Erythroblast (primary cell): ENCODE measurements around the gene CDH2.

ENCODE experiments used
- GATA1 ChIP-seq: IDR thresholded peaks from 2 replicates; pipeline ENCODE4 v1.6.1; 2011; ENCODE audit warnings: low read depth, mild to moderate bottlenecking, control low read depth, low read length, moderate library complexity
- POLR2A ChIP-seq: IDR thresholded peaks from 2 replicates; pipeline ENCODE4 v1.6.1; 2011; ENCODE audit warnings: mild to moderate bottlenecking, low read length

DNA sequence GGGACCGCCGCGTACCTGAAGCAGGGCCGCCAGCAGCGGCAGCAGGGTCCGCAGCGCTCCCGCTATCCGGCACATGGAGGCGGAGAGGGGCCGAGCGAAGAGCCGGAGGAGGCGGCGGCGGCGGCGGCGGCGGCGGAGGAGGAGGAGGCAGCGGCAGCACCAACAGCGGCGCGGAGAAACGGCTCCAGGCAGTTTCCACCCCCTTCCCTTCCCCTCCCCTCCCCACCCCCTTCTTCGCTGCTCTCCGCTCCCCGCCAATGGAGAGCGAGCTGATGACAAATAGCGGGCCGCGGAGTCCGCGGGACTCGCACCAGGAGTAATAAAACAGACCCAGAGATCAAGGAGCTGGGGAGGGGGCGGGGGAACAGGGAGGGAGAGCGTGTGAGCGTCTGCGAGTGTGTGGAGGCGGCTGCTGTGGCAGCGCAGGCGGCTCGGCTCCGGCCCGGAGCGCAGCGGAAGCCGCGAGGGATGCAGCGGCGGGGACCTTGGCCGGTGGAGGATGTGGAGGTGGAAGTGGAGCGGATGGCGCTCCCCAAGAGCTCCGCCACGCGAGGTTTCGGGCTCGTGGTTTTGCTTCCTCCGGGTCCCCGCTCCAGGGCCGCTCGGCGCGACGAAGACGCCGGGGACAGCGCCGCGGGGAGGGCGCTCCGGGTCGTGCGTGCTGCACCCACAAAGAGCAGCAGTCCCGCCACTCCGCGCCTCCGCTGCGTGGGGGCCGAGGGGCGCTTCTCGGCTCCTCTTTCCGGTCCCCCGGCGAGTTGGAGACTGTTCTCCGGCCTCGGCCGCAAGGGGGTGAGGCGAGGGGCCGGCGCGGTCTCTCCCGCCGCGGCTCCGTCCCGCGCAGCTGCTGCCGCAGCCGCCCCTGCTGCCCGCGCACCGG is at the start of gene CDH2:
- TF ChIP-seq POLR2A (no peak), GATA1 (no peak)
